Cerebellar nuclear complex (tissue), 1 donor: Measurements from ENCODE around the gene MAN2B1.
"Not testable (repeated sequence)": the region's sequence is repeated elsewhere in the genome, so short reads cannot be mapped to it uniquely, and the experiment has no call there.

Experiments used
- DNase-seq, 2 experiments: peaks; one replicate each; lab custom pipeline; 2025; lab: John Stamatoyannopoulos, UW

The MAN2B1 gene

DNA sequence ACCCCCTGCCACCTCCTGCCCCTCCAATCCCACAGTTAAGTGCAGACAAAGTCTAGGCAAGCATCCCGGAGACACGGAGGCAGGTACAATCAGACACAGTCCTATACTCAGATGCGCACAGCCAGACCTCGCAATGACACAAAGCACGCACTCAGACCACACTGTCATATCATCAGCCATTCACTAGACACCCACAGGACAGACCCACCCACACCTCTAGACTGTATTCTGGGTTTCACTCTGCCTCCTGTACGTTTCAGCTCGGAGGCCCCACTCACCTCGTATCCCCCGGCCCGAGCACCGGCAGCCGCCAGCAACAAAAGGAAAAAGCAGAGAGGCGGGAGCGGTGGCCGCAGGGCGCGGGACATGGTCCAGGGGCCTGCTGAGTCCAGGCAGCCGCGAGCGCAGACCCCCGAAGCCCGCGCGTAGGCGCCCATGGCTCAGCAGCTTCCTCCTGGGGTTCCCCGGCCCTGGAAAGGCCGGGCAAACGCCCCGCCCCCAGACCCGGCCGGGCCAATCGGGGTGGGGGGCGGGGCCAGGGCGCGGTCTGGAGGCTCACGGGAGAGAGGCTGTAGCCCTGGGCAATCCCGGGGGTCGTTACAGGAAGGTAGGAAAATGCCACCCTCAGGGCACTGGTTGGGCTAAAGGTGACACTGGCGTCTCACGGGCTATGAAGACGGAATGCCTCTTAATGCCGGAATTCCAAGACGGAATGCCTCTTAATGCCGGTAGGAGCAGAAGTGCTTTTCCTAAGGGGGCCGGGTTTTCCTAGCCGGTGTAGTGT is at the start of gene MAN2B1, which contains the start of gene WDR83:
MAN2B1 (minus strand) TSS at position 478 of the 784 bp plus-strand sequence; CDS start at position 437, 41 bp downstream.
WDR83 (plus strand) TSS at position 543 of the 784 bp plus-strand sequence. CDS start 2,984 bp downstream, outside the sequence.
- peak in 1 of 2 experiments; percentile 10 for DNase-seq

DNA sequence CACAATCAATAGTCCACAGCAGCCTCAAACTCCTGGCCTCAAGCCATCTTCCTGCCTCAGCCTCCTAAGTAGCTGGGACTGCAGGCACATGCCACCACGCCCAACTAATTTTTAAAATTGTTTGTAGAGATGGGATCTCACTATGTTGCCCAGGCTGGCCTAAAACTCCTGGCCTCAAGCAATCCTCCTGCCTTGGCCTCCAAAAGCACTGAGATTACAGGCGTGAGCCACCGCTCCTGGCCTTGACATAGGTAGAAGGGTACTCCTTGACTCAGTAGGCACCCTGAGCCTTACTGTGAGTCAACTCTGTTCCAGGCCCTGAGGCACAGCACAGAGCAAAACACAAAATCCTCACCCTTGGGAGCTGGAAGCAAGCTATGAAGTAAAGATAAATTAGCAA is 49.4 kb upstream of the MAN2B1 start:
- DNase-seq = no peak

DNA sequence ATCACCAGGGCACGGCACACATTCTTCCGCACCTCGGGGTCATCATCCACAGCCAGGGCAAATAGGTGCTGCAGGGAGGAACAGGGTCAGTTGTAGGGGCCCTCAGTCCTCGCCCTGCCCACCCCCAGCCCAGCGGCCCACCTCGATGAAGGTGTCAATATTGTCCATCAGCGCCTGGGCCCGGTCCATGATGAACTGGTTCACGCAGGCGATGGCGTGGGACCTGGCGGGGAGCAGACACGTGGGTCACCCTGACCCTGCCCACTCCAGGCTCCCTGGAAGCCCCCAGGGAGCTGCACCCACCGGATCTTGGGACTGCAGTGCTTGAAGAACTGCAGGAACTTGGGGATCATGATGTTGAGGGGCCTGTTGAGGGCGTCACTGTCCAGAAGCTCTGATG is 48.6 kb upstream of the MAN2B1 start:
- no peak for DNase-seq

DNA sequence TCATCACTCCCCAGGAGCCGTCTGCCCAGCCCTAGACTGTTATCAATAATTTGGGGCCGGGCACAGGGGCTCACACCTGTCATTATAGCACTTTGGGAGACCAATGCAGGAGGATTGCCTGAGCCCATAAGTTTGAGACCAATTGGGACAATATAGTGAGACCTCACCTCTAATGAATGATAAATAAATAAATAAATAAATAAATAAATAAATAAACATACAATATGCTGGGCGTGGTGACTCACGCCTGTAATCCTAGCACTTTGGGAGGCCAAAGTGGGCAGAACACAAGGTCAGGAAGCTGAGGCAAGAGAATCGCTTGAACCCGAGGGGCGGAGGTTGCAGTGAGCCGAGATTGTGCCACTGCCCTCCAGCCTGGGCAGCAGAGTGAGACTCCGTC is 46.8 kb upstream of the MAN2B1 start:
- not testable (repeated sequence) for DNase-seq

DNA sequence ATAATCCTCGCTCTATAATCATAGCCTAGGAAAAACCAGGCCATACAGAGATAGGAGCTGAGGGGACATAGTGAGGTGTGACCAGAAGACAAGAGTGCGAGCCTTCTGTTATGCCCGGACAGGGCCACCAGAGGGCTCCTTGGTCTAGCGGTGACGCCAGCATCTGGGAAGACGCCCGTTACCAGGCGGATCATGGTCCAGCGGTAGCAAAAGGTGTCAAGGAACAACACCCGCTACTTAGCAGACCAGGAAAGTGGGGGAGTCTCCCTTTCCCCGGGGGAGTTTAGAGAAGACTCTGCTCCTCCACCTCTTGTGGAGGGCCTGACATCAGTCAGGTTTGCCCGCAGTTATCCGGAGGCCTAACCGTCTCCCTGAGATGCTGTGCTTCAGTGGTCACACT is 45.5 kb upstream of the MAN2B1 start:
- not testable (repeated sequence) for DNase-seq

DNA sequence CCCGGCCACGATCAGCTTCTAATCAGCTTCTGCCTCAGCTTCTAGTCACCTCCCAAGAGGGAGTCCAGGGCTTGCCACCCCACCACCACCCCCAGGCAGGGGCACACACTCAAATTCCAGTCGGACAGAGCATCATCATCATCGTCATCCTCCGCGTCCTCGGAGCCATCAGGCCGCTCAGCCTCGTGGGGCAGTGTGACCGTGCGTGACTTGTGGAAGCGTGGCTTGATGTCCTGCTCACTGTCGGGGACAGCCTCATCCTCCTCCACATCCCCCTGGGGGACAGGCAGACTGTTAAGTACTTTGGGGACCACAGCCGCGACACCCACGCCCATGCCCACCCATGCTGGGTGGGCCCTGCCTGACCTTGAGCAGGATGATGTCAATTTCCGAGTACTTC is 44.6 kb upstream of the MAN2B1 start:
- no peak for DNase-seq

DNA sequence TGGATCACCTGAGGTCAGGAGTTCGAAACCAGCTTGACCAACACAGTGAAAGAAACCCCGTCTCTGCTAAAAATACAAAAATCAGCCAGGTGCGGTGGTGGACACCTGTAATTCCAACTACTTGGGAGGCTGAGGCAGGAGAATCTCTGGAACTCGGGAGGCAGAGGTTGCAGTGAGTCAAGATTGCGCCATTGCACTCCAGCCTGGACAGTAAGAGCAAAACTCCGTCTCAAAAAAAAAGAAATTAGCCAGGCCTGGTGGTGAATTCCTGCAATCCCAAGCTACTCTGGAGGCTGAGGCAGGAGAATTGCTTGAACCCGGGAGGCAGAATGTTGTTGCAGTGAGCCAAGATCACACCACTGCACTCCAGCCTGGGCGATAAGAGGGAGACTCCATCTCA is 42.1 kb upstream of the MAN2B1 start:
- no peak for DNase-seq

DNA sequence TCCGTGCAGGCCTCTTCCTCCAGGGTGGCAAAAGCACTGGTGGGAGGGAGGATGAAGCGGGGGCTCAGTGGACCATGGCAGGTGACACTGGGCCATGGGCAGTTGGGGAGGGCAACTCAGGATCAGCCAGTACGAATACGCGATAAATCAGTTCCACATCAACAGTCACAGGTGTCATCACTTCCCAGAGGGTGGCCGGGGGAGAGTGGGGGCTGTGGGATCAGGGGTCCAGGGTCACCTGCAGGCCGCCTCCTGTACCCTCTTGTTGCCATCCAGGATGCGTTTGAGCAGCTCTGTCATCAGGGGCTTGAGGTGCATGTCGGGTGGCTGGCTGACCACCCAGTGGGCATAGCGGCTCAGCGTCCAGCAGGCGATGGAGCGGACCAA is 39.8 kb upstream of the MAN2B1 start:
- DNase-seq = no peak

DNA sequence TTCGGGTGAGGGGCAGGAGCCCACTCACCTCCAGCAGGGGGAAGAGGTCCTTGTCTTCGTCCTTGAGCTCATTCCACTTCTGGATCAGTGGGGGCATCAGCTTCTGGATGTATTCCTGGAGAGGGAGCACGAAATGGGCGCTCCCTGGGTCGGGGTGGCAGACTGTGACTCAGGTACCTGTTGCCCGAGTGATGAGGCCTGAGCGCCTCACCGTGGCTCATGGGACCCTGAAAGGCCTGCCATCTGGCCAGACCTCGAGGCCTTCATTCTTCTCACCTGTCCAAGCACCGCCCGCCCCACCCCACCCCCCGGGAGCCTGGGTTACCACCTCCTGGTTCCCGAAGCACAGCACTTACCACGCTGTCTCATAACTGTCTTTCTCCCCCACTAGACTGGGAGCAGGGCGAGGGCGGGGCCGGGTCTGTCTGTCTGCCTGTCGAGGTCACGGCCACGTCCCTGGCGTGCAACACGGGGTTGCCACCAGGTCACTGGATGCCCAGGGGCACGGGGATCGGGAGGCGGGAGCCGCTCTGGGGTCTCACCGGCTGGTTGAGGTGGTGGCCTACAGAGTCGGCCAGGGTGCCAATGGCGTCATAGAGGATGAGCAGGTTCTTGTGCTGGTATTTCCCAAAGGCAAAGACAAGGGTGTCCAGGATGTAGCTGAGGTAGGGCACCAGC is 39.3 kb upstream of the MAN2B1 start:
- DNase-seq = no peak

DNA sequence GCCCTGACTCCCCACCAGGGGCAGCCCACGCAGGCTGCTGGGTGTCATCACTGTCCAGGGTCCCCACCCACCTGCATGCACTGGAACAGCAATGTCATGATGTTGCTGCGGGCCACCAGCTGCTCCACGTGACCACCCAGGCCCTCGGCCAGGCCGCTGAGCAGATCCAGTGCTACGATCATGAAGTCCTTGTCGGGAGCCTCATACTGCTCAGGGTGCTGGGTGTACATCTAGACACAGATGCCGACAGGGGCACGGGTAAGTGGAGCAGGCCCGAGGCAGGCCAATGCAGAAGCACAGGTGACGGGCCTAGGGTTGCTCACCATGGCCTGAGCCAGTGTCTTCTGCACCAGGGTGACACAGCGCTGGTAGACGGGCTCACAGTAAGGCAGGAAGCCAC is 38.6 kb upstream of the MAN2B1 start:
- no peak for DNase-seq

DNA sequence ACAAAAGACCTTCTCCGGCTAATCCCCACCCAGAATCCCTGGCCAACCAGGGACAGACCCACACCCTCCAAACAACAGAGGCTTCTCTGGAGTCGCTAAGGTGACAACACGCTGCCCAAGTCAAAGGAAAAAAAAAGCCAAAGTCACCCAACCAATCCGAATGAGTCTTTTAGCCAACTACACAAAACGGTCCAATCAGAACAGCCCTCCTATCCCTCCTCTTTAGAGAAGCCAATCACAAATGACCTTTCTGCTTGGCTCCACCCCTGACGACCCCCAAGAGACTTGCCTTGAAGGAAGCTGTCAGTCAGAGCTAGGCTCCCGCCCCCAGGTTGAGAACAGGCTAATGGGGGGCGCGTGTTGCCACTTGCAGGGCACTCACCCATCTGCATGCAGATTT is 36.5 kb upstream of the MAN2B1 start:
- DNase-seq = no peak

DNA sequence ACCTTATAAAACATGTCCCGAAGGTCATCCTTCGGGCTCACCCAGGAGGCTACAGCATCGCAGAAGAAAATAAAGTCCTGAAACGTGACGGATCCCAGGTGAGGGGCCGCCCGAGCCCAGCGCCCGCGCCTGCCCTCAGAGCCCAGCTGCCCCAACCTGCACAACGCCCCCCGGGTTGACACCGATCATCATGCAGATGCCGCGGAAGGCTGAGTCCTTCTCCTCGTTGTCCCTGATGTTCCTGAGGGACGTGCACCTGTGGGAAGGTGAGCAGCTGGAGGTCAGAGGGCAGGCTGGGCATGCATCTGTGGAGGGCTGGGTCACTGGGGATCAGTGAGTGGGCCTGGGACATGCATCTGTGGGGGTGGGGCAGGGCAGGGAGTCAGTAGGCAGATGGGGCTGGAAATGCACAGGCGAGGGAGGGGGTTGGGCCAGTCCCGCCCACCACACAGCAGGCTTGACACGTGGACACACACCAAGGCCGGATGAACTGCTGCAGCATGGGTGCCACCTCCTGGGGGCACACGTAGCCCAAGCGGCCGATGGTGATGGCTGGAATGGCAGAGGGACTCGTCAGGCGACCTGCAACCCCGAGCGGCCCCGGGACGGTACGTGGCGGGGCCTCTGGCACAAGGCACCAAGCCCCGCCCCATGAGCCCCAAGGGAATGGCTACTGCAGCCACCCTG is 35.2 kb upstream of the MAN2B1 start:
- DNase-seq = no peak

DNA sequence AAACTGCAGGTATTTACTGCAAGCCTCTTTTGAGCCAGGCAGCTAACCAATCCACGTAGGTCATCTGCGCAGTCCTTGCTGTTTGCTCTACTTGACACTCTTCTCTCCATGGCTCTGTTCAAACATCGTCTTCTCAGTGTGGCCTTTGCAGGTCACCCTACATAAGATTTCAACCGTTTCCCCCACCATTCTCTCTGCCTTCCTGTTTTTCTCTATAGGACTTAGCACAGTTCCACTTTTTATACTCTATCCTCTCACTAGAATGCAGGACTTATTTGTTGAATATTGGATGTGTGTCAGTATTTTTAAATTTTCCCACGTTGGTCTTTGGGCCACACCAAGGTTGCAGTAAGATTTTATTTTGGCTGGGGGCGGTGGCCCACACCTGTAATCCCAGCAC is 31.6 kb upstream of the MAN2B1 start:
- no peak for DNase-seq

DNA sequence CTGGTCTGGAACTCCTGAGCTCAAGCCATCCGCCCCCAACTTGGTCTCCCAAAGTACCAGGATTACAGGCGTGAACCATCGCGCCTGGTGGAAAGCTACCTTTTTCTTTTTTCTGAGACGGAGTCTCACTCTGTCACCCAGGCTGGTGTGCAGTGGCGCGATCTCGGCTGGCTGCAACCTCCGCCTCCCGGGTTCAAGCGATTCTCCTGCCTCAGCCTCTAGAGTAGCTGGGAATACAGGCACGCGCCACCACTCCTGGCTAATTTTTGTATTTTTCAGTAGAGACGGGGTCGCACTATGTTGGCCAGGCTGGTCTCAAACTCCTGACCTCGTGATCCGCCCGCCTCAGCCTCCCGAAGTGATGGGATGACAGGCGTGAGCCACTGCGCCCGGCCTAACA is 30.9 kb upstream of the MAN2B1 start:
- DNase-seq = not testable (repeated sequence)

DNA sequence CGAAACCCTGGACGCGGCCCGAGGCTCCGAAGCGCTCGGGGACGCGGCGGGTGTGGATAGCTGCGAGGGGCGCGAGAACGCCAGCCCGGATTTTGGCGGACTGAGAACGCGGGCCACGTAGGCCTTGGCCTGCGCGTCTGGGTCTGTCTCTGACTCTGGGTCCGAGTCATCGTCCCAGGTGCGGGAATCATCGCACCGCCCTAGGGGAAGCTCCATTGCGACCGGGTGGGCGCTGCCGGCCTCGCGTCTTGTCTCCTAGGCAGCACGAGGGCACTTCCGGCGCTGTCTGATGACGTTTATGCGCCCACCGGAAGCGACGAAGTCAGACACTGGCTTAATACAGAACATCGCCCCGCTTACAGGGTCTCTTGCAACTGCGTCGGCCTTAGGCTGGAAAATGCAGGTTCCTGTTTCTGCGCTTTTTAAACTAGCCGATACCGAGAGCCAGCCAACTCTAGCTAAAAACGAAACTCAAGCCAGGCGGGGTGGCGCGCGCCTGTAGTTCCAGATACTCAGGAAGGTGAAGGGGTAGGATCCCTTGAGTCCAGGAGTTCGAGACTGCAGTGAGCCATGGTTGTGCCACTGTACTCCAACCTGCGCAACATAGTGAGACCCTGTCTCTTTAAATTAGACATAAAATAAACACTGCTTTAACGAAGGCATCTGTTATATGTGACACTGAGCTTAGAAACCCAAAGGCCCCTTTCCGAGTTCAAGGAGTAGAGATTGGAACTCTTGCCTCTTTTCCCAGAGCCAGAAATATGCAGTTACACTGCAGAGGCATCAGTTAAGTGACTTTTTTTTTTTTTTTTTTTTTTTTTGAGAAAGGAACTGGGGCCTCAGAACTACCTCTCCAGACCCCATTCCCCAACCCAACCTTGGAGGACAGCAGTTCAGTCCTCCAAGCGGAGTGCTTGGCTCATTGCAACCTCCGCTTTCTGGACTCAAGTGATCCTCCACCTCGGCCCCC is 30.1 kb upstream of the MAN2B1 start, which contains the start of gene FBXW9:
FBXW9 (minus strand) TSS at position 266 of the 970 bp plus-strand sequence; CDS start at position 216, 50 bp downstream.
- peak in 1 of 2 experiments; percentile 73 for DNase-seq

DNA sequence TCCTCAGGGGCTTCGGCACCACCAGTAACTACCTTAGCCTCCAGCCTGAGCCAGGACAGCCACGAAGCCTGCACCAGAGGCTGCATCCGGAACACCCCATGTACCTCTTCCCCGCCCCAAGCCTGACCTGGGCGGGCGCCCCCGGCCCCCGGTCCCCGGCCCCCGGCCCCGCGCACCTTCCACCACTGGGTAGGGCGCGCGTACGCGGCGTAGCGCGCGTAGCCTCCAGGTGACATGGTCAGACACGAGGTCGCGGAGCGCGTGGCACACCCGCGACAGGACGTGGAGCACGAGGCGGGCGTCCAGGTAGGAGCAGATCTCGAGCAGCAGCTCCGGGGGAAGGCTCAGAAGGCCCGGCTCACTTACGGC is 29.4 kb upstream of the MAN2B1 start:
- no peak for DNase-seq

DNA sequence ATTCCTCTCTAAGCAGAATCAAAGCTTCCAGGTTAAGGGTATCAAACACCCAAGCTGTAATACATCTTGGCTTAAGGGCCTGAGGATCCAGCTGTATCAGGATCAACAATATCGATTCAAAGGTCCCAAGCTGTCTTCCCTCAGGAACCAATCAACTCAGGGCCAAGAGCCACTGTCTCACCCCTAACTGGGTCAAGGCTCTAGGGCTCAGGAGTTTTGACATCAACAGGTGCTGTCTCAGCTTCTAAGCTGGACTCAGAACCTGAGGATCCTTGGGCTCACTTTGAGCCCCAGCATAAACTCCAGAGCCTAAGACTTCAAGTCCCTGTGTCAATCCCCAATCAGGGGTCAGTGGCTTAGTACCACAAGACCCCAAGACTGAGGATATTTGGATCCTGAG is 29.0 kb upstream of the MAN2B1 start:
- no peak for DNase-seq

DNA sequence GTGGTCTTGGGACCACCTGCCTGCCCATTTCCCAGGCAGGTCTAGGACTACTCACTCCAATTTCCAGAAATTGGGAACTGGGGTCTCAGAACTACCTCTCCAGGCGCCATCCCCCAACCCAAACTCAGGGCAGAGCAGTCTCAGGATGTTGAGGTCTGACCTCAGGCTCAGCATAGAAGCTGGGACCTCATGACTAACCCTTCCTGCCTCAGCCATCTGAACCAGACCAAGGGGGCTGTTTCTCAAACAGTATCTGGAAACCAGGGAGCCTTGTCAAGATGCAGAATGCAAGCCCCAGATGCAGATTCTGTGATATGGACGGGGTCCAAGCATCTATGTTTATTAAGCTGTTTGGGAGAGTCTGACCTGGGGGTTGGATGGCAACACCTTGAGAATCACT is 28.6 kb upstream of the MAN2B1 start:
- no peak for DNase-seq

DNA sequence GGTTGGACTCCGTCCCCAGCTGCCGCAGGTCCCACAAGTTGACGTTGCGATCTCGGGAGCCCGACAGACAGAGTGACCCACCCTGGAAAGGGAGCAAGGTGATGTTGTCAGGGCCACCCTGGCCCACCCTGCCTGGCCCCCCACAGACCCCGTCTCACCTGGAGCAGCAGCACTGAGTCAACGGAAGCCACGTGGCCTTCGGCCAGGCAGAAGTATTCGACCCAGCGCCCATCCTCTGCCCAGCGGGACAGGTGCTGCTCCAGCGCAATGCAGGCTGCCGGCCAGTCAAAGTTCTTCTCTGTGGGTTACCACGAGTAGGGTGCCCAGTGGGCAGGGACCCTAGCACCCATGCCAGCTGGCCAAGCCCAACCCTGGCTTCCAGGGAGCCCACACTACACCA is 28.1 kb upstream of the MAN2B1 start:
- DNase-seq = no peak

DNA sequence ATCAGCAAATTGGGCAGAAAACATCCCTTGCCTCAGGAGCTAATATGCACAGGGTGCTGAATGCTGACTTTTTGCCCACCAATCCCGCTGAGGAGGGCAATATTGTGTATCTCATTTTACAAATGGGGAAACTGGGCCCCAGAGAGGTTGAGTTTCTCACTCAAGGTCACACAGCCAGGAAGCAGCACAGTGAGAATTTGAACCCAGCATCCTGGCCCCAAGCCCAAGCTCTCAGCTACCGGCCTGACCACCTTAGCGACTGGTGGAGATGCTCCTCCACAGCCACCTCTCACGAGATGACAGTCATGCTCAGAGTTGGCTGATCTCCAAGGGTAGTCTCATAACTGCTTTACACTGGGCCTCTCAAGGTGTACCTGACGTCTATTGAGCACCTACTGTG is 26.4 kb upstream of the MAN2B1 start:
- no peak for DNase-seq

DNA sequence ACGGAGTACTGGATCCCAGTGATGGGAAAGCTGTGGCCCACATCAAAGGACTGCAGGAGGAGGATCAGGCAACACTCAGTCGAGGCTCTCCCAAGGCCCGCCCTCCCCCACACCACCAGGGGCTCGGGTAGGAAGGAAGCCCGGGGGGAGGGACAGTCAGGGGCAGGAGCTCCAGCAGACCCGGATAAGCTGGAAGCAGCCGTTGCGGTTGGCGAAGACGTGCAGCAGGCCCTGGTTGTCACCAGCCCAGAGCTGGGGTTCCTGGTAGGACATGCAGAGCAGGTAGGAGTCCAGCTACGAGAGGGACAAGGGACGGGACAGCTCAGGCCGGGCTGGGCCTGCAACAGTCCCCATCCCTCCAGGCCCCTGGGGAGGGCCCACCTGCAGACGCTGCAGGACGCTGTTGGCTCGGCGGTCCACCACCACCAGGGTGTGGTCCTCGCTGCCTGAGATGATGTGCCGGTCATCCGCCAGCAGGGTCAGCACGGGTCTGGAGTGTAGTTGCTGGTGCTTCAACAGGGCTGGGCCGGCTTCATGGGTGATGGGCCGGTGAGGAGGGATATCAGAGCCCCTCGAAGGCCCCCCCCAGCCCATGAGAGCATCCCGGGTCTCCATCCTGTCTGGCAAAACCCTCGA is 23.2 kb upstream of the MAN2B1 start:
- DNase-seq = no peak
